NCI-H748 treated with DMSO at 0.1 percent for 48 hours (cell line): Measurements from ENCODE around the gene PICALM.
"Not testable (repeated sequence)": the region's sequence is repeated elsewhere in the genome, so short reads cannot be mapped to it uniquely, and the experiment has no call there.

Experiments used
- DNase-seq: peaks from one replicate; lab custom pipeline; 2025; lab: John Stamatoyannopoulos, UW

Gene PICALM

GRCh38 chr11:85974122-85974521, 94.8 kb downstream of the PICALM start:
- DNase-seq = no peak

- DNase-seq = no peak
Measured at GRCh38 chr11:85970593-85970992, 98.3 kb downstream of the PICALM start.

DNA sequence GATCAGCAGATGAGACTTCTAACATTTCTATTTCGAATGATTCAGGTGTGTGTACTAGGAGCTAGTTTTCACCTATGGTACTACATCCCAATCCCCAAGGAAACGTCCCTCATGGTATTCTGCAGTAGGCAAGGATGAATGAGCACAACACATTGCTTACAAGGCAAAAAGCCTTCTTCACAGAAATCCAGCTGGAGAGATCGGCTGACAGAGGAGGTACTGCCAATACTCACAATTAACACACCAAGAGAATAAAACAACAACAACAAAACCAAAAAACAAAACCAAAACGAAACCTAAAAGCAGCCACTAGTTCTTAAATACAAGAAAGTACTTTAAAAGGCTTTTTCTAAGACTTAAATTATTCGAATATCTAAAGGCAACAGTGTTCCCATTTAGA, 101.4 kb downstream of the PICALM start:
- no peak for DNase-seq

DNA sequence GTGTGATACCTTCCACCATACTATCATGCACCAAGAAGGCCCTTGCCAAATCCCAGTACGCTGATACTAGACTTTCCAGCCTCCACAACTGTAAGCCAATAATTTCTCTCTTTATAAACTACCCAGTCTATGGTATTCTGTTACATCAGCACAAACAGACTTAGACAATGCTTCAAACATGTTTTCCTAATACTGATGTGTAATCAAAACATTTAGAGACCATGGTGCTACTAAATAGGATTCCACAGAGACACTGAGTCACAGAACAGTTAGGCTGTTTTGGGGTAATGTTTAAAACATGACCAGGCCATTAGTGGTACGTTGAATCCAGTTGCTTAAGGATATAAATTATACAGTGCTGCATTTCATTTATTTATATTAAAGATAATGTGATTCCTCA, 103.7 kb downstream of the PICALM start:
- DNase-seq = no peak

GRCh38 chr11:85961930-85962363, 106.9 kb downstream of the PICALM start:
- DNase-seq = no peak

- DNase-seq = no peak
Measured at GRCh38 chr11:85961130-85961529, 107.8 kb downstream of the PICALM start.

DNA sequence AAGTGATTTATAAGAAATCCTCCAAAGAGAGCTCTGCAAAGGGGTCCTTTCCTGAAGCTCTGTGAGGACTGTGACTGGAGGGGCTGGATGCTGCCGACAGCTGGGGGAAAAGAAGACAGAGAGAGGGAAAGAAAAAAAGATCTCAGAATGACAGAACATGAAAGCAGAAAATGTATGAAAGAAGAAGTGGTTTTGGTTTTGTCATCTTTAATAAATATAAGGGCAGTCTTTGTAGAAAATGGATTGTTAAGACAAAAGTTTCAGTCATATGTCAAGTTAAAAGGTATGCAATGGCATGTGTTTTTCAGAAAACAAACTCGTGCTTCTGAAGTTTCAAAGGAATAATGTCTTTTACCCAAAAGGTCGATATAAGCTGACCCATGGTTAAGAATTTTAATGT, 108.2 kb downstream of the PICALM start:
- no peak for DNase-seq

DNA sequence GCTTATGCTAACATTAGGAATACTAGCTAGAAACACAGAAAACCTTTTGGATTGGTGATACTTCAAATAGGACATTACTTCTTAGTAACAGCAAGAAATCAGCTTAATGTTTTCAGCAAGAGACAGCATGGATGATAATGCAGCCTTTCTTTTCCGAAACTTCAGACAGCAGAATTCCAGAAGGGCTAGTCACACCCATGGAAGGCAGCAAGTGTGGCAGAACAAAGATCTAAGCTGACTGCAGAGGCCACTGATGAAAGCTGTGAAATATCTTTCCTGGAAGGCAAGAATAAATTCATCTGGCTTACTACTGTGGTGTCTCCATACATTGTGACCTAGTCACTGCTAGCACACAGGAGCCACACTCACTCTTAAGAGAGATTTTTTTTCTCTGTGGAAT, 113.4 kb downstream of the PICALM start:
- no peak for DNase-seq

DNA sequence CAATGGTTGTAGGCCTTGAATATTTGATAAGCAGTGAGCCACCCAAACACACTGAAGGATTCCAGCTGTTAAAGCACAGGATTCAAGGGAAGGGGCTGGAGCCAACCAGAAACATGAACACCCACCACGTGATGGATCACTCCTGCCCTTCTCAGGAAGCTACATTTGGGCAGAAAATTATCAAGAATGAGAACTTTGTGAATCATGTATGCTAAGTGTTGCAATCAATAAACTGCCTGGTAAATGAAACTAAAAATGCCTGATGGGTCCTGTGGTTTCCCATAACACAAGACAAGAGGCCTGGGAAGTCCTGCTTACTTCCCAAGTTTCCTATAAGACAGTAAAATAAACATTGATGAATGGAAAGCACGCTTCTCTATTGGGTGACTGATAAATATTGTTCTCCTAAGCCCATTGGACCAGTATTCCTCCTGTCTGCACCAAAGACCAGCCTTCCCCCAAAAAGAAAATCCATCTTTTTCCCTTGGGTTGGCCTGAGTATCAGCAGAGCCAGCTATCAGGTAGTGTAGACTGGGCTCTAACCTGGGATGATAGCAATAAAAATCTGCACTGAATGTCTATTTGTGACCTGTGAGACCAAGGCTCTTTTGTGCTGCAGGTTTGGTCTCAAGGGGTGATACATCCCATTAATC, 115.3 kb downstream of the PICALM start:
- DNase-seq = no peak

- DNase-seq = not testable (repeated sequence)
Measured at GRCh38 chr11:85952108-85952485, 116.8 kb downstream of the PICALM start.

- DNase-seq = no peak
Measured at GRCh38 chr11:85951428-85952107, 117.3 kb downstream of the PICALM start.

DNA sequence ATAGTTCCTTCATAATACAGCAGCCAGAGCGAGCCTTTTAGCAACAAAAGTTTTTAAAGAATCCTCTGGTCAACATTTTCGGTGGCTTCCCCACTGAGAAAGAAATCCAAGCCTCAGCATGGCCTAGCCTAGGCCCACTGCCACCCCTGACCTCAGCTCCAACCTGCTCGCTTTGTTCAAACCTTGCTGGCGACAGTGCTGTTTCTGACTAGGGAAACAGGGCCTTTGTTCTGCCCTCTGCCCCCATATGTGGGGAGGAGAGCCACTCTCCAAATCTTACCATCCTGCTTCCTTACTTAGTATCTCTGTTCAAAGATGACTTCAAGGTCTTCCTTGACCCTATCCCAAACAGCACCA, 117.9 kb downstream of the PICALM start:
- DNase-seq = no peak

GRCh38 chr11:85950317-85951048, 118.4 kb downstream of the PICALM start:
- DNase-seq = no peak

GRCh38 chr11:85949798-85950197, 119.1 kb downstream of the PICALM start:
- no peak for DNase-seq

- DNase-seq = no peak
Measured at GRCh38 chr11:85948884-85949283, 120.0 kb downstream of the PICALM start.

- no peak for DNase-seq
Measured at GRCh38 chr11:85947431-85948272, 121.2 kb downstream of the PICALM start.

- no peak for DNase-seq
Measured at GRCh38 chr11:85946221-85946620, 122.7 kb downstream of the PICALM start.

DNA sequence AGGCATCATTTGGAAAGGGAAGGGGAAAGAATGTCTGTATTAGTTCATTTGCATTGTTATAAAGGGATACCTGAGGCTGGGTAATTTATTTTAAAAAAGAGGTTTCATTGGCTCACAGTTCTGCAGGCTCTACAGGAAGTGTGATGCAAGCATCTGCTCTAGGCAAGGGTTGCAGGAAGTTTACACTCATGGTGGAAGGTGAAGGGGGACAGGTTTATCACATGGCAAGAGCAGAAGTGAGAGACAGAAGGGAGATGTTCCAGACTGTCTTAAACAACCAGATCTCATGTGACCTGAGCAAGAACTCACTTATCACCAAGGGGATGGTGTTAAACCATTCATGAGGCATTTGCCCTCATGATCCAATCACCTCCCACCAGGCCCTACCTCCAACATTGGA, 123.1 kb downstream of the PICALM start:
- DNase-seq = no peak

DNA sequence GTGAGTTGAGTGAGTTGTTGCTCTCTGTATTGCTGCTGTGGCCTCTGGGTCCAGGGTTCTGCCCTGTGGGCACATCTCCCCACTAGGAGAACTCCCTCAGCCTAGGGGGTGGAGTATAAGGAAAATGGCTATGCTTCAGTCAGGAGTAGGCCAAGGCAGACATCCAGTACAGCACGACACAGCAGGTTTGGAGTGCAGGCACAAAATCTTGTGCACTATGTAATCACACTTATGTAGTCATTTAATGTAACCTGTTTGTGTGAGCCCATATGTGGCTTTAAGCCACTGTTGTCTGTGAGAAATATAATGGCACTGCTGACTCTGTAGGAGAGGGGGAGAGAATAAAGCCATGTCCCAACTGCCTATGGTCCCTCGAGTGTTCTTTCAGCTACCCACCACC, 123.6 kb downstream of the PICALM start:
- no peak for DNase-seq

DNA sequence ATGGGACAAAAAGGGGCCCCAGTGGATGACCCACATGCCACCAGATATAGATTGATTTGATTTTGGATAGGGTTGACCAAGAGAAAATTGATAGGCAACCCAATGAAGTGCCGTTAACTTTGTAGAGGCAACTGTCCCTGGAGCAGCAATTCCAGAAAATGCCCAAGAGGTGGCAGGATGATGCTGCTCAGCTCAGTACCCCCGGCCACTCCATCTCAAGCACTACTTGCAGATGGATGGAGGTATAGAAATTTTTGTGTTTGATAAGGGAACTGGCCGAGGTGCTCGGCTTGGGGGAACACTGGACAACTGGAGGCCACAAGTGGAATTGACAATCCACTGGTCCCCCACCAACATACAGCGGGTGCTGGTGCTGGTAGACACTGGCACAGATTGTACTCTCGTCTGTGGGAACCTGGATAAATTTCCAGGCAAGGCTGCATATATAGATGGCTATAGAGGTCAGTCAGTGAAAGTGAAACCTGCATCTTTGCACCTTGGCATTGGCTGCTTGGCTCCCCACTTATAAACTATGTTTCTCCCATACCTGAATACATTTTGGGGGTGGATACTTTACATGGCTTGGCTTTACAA, 127.4 kb downstream of the PICALM start:
- peak; percentile 26 for DNase-seq

DNA sequence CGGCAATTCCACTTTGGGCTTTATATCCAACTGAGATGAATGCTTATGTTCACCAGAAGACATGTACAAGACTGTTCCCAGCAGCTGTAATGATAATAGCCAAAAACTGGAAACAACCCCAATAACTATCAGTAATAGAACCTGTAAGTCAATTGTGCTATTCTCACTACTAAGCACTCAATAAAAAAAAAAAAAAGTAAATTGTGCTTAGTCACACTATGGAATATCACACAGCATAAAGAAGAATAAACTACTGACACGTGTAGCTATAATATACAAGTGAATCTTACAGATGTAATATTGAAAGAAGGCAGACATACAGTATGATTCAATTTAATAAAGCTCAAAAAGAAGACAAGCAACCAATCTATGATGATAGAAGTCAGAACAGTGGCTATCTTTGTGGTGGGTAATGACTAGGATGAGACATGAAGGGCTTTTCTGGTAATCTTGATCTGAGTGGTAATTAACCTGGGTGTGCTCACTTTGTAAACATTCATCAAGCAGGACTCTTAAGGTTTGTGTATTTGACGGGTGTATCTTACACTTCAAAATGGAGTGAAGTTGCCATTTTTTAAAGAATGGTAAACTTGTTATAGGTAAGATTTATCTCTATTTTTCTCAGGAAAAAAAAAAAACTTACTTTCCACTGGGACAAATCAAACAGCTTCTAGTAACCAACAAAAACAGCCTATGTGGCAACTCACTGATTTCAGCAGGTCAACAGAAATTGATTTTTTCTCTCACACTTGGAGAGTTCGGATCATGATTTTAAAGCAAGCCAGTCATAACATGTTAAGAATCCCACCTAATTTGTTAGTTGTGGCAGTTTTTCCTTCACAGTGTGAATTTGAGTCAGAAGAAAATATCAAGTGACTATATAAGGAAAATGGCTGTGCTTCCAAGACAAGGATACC, 129.5 kb downstream of the PICALM start:
- peak; percentile 25 for DNase-seq
